Karpas-422 (cell line): ENCODE data around the gene HELZ2. TPM values are rescaled to one million over a fixed set of nuclear protein-coding genes. Genes with fewer than 3 reads are reported as not detected.

Source experiments
- DNase-seq: peaks from one replicate; pipeline ENCODE4 v3.0.0-alpha.2; 2015
- H2AFZ ChIP-seq: fragments of 200-600 bp; sonication (generic); 2 replicates; pipeline ENCODE4 v1.6.1; 2014; ENCODE audit warnings: antibody characterized with exemption, low read length, mixed read lengths
- H3K27ac ChIP-seq: fragments of 200-600 bp; sonication (generic); 2 replicates; pipeline ENCODE4 v1.5.1; 2014; ENCODE audit warnings: mild to moderate bottlenecking, low read length, moderate library complexity
- H3K27me3 ChIP-seq: fragments of 200-600 bp; sonication (generic); 2 replicates; pipeline ENCODE4 v1.6.1; 2014; ENCODE audit warnings: low read length, mixed read lengths
- H3K36me3 ChIP-seq: fragments of 200-600 bp; sonication (generic); 2 replicates; pipeline ENCODE4 v1.6.1; 2014; ENCODE audit warnings: low read length, mixed read lengths; ENCODE audit not compliant: insufficient read depth
- H3K4me1 ChIP-seq: fragments of 200-600 bp; sonication (generic); 2 replicates; pipeline ENCODE4 v1.6.1; 2014; ENCODE audit warnings: mild to moderate bottlenecking, low read length, mixed read lengths
- H3K4me2 ChIP-seq: fragments of 200-600 bp; sonication (generic); 2 replicates; pipeline ENCODE4 v1.6.1; 2014; ENCODE audit warnings: low read length, low read depth, mild to moderate bottlenecking; ENCODE audit not compliant: poor library complexity, severe bottlenecking
- H3K4me3 ChIP-seq: fragments of 200-600 bp; sonication (generic); 2 replicates; pipeline ENCODE4 v1.5.1; 2014; ENCODE audit warnings: mild to moderate bottlenecking, antibody characterized with exemption, low read length, mixed read lengths
- H3K79me2 ChIP-seq: fragments of 200-600 bp; sonication (generic); 2 replicates; pipeline ENCODE4 v1.6.1; 2014; ENCODE audit warnings: mild to moderate bottlenecking, low read length, mixed read lengths
- H3K9ac ChIP-seq: fragments of 200-600 bp; sonication (generic); 2 replicates; pipeline ENCODE4 v1.6.0; 2014; ENCODE audit warnings: low read length
- H3K9me2 ChIP-seq: fragments of 200-600 bp; sonication (generic), shearing (Covaris generic); replicated peaks from 2 replicates; pipeline ENCODE4 v1.6.0; 2014; ENCODE audit warnings: mild to moderate bottlenecking, low read length, moderate library complexity; ENCODE audit not compliant: insufficient read depth
- H3K9me3 ChIP-seq: fragments of 300-700, 200-600 bp; sonication (generic); 2 replicates; pipeline ENCODE4 v1.6.1; 2014; ENCODE audit warnings: low read length, mixed read lengths
- H4K20me1 ChIP-seq: fragments of 200-600 bp; sonication (generic); 2 replicates; pipeline ENCODE4 v1.6.1; 2014; ENCODE audit warnings: mild to moderate bottlenecking, antibody characterized with exemption, low read length, low read depth; ENCODE audit not compliant: insufficient read depth
- total RNA-seq: library from RNA; depleted of rRNA; stranded (reverse); fragments of >200 nt; shearing (Covaris generic); gene quantifications from 2 replicates; pipeline ENCODE4 v1.2.3, GENCODE V29; 2014; ENCODE audit warnings: low replicate concordance

HELZ2 gene
- total RNA-seq, 1 experiment from 2014 or later = 15.8 TPM

DNA sequence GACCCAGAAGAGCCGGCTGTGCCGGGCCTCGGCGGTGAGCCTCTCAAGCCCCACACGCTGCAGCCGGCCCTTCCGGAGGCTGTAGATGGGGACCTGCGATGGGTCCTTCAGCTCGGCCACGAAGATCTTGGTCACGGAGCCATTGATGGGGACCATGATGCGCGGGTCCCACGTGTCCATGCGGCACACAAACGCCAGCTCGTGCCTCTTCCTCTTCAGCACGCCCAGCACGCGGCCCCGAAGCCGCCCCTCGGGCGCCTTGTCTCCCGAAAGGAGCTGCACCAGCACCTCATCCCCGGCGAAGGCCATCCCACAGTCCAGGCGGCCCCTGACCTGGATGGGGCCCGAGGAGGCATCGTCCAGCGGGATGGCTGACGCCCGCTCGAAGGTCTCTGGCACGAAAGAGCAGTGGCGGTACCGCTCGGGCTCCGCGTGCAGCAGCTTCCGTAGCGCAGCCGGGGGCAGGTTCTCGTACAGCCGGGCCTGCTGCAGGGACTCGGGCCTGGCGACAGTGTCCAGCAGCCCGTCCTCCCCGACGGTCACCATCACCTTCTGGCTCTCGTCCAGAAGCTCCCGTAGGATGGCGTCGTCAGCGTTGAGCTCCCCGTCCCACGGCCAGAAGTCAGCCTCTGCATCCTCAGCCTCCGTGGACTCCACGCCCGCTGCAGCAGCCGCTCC lies 8.9 kb downstream of the HELZ2 start:
- Histone ChIP-seq H3K9me2 (no peaks in the 10 kb centered on the region), H3K9ac (no peak overlapping the region), H3K9me3 (no peaks in the 10 kb centered on the region), H2AFZ (no peak overlapping the region), H4K20me1 (0 out of 2 replicates have a peak, but pooled peaks cover 3% of the 10 kb centered on the region), H3K36me3 (no peaks in the 10 kb centered on the region), H3K27me3 (no peaks in the 10 kb centered on the region), H3K79me2 (no peaks in the 10 kb centered on the region), H3K4me2 (no peak overlapping the region), H3K4me1 (no peaks in the 10 kb centered on the region), H3K4me3 (no peak overlapping the region), H3K27ac (no peak overlapping the region)
- DNase-seq = no peak

DNA sequence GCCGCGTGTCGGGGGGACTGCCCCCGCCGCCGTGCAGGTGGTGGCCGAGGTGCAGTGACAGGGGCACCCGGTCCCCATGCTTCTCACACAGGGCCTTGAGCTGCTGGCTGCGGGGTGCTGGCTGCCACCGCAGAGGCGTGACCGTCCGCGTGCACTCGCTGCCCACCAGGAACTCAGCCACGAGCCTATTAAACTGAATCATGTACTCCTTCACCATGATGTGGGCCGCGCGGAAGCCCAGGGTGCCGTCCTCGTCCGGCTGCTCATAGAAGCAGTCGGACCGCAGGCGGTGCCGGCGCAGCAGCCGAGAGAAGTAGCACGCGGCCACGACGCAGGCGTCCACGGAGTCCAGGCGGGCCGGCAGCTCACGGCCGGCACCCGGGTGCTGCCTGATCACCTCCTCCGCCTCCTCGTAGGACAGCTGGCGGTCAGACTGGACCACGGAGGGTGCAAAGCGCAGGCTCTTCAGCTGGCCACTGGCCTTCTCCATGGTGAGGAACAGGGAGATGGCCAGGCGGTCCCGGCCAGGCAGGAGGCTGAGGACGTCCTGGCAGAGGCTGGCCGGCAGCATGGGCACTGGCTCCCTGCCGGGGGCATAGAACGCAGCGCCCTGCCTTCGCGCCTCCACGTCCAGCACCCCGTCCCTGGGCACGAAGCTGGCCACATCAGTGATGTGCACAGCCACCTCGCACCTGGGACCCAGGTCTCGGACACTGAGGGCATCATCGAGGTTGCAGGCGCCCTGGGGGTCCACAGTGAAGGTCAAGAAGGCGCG lies 9.8 kb downstream of the HELZ2 start:
- Histone ChIP-seq H3K9ac (no peak overlapping the region), H3K36me3 (no peaks in the 10 kb centered on the region), H3K4me3 (no peak overlapping the region), H3K9me3 (no peaks in the 10 kb centered on the region), H3K4me2 (no peak overlapping the region), H3K4me1 (no peaks in the 10 kb centered on the region), H2AFZ (no peak overlapping the region), H3K9me2 (no peaks in the 10 kb centered on the region), H3K27me3 (no peaks in the 10 kb centered on the region), H4K20me1 (0 out of 2 replicates have a peak, but pooled peaks cover under 1% of the 10 kb centered on the region), H3K79me2 (no peaks in the 10 kb centered on the region), H3K27ac (no peak overlapping the region)
- no peak for DNase-seq

GRCh38 chr20:63563225-63563935 lies 10.7 kb downstream of the HELZ2 start:
- H3K9ac ChIP-seq = no peak overlapping the region
- DNase-seq = no peak
- H3K27me3 ChIP-seq = no peaks in the 10 kb centered on the region
- H3K9me3 ChIP-seq = no peaks in the 10 kb centered on the region
- no peak overlapping the region for H2AFZ ChIP-seq
- no peak overlapping the region for H3K4me2 ChIP-seq
- no peaks in the 10 kb centered on the region for H3K4me1 ChIP-seq
- no peaks in the 10 kb centered on the region for H3K9me2 ChIP-seq
- H3K27ac ChIP-seq = no peak overlapping the region
- no peaks in the 10 kb centered on the region for H3K36me3 ChIP-seq
- no peaks in the 10 kb centered on the region for H4K20me1 ChIP-seq
- H3K4me3 ChIP-seq = no peak overlapping the region
- no peaks in the 10 kb centered on the region for H3K79me2 ChIP-seq

DNA sequence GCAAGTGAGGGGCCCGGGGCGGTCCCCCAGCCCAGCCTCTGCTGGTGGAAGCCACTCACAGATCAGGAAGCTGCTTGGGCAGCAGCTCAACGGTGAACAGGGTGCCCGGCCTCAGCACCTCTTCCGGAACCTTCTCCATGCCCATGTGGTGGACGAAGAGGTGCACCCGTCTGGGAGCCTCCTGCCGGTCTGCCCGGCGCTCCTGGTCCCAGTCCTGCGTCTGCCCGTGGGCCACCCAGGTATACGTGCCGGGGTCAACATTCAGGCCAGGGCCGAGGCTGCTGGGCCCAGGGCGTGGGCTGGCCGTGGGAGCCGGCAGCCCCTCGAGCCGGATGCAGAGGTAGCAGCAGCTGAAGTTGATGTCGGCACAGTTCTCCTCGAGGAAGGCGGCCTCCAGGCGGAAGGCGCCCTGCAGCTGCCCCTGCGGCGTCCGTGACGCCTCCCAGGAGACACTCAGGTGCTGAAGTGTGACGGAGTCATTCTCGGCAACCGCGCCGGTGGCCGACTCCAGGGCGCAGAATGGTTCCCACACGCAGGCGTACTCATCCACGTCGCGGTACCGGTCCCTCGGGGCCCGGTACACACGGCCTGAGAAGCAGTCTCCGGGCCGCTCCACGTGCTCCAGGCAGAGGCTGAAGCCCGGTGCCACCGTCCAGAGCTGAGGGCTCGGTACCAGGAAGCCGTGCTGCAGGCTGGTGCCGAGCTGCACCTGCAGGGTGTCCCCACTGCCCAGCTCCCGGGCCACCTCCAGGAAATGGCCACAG lies 11.4 kb downstream of the HELZ2 start:
- Histone ChIP-seq H3K9ac (no peak overlapping the region), H3K4me2 (no peak overlapping the region), H3K9me3 (no peaks in the 10 kb centered on the region), H3K4me3 (no peak overlapping the region), H3K9me2 (no peaks in the 10 kb centered on the region), H3K27me3 (no peaks in the 10 kb centered on the region), H3K27ac (no peak overlapping the region), H3K4me1 (no peaks in the 10 kb centered on the region), H4K20me1 (no peaks in the 10 kb centered on the region), H3K79me2 (no peaks in the 10 kb centered on the region), H2AFZ (no peak overlapping the region), H3K36me3 (no peaks in the 10 kb centered on the region)
- no peak for DNase-seq

GRCh38 chr20:63561624-63562396 lies 12.2 kb downstream of the HELZ2 start:
- H3K4me3 ChIP-seq = no peak overlapping the region
- H3K4me2 ChIP-seq = no peak overlapping the region
- H3K9me2 ChIP-seq = no peaks in the 10 kb centered on the region
- no peaks in the 10 kb centered on the region for H3K9me3 ChIP-seq
- no peaks in the 10 kb centered on the region for H4K20me1 ChIP-seq
- H3K4me1 ChIP-seq = no peaks in the 10 kb centered on the region
- H3K9ac ChIP-seq = no peak overlapping the region
- no peak overlapping the region for H3K27ac ChIP-seq
- H3K36me3 ChIP-seq = no peaks in the 10 kb centered on the region
- H3K27me3 ChIP-seq = no peaks in the 10 kb centered on the region
- no peaks in the 10 kb centered on the region for H3K79me2 ChIP-seq
- DNase-seq = no peak
- no peak overlapping the region for H2AFZ ChIP-seq

GRCh38 chr20:63560856-63561609 lies 13.0 kb downstream of the HELZ2 start:
- no peak for DNase-seq
- 0 out of 2 replicates have a peak, but pooled peaks cover 4% of the 10 kb centered on the region for H4K20me1 ChIP-seq
- no peak overlapping the region for H3K4me3 ChIP-seq
- H3K4me2 ChIP-seq = no peak overlapping the region
- no peak overlapping the region for H3K27ac ChIP-seq
- no peaks in the 10 kb centered on the region for H3K4me1 ChIP-seq
- H3K79me2 ChIP-seq = no peaks in the 10 kb centered on the region
- no peaks in the 10 kb centered on the region for H3K9me2 ChIP-seq
- H3K36me3 ChIP-seq = no peaks in the 10 kb centered on the region
- no peaks in the 10 kb centered on the region for H3K9me3 ChIP-seq
- no peaks in the 10 kb centered on the region for H3K27me3 ChIP-seq
- H3K9ac ChIP-seq = no peak overlapping the region
- no peak overlapping the region for H2AFZ ChIP-seq

- H3K36me3 ChIP-seq = no peaks in the 10 kb centered on the region
Measured at GRCh38 chr20:63560333-63560805, 13.7 kb downstream of the HELZ2 start.

More at GRCh38 chr20:63560333-63560805, 13.7 kb downstream of the HELZ2 start:
- no peak overlapping the region for H3K4me2 ChIP-seq
- H3K79me2 ChIP-seq = no peaks in the 10 kb centered on the region
- no peaks in the 10 kb centered on the region for H3K9me3 ChIP-seq
- H3K4me1 ChIP-seq = peaks cover 5% of the 10 kb centered on the region
- H3K9ac ChIP-seq = no peak overlapping the region
- H3K27ac ChIP-seq = no peak overlapping the region
- no peak for DNase-seq
- H3K9me2 ChIP-seq = no peaks in the 10 kb centered on the region
- no peaks in the 10 kb centered on the region for H3K27me3 ChIP-seq
- H3K4me3 ChIP-seq = no peak overlapping the region
- no peak overlapping the region for H2AFZ ChIP-seq
- H4K20me1 ChIP-seq = 0 out of 2 replicates have a peak, but pooled peaks cover 11% of the 10 kb centered on the region
